ENCODE measurements around the gene TMEM129. TPM values are rescaled to one million over a fixed set of nuclear protein-coding genes. Genes with fewer than 3 reads are reported as not detected.
"Not testable (repeated sequence)": the region's sequence is repeated elsewhere in the genome, so short reads cannot be mapped to it uniquely, and the experiment has no call there.

TMEM129 gene
- total RNA-seq, 2 donors from 2014 or later, result 12.7 to 14.9 TPM

DNA sequence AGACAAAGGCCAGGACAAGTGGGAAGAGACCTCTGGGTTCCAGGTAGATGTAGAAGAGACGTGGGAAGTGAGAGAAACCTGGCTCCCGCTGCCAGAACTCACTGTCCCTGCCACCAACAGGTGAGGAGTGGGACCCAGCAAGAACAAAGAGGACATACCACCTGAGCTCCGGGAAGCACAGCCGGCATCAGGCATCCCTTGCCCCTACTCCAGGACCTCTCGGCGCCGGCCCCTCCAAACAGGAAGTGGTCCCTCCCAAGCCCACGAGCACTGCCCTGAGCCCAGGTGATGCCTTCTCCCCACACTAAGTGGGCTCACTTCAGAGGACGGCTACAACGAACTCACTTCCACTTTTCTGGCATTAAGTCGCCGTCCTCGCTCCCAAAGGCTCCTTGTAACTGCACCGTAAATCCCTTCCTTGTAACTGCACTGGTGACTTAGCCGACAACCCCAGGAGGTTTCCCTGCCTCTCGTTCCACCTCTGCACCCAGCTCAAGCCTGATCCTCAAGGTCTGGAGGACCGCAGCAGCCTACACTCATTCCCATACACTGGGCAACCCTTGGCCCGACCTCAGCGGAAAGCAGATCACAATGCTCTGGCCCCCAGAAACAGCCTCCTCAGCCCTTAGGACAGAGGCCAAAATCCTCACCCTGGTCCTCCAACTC, 45.9 kb downstream of the TMEM129 start:
- DNase-seq (ENCODE audit: low spot score in 2 of 2), result no peak
- Mint-ChIP-seq H3K27ac (no peak overlapping the region), H3K9me3 (no peaks in the 10 kb centered on the region), H3K36me3 (no peaks in the 10 kb centered on the region)
- ATAC-seq, result no peak

DNA sequence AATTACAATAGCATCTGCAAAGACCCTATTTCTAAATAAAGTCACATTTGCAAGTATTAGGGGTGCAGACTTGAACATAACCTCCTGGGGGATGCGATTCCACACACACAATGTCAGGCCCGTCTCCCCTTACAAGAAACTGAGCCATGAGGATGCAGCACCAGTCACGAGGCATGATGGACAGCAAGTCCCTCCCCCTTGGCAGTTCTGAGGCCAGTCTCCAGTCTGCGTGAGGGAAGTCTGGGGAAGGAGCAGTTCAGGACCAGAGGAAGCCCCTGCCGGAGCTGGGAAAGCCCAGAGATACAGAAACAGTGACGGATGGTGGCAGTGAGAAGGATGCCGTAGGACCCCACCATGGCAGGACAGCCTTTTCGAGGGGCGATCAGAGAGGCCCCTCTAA, 46.4 kb downstream of the TMEM129 start:
- H3K36me3 Mint-ChIP-seq, result no peaks in the 10 kb centered on the region
- H3K27ac Mint-ChIP-seq, result no peak overlapping the region
- ATAC-seq (no peak), DNase-seq (ENCODE audit: low spot score in 2 of 2) (no peak)
- H3K9me3 Mint-ChIP-seq, result no peaks in the 10 kb centered on the region

DNA sequence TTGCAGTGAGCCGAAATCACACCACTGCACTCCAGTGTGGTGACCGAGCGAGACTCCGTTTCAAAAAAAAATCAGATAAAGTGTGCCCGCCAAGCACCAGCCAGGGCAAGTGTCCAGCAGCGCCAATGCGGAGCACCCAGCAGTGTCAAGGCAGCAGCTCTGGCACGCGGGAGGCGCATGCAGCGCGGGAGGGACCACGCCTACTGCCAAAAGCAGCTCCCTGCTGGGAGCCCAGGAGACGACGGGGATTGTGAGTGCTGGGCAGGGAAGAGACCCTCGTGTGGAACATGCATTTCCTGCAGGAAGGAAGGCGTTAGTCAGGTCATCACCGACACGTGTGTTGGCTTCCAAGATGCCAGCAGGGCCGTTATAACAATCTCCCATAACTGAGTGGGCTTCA, 47.5 kb downstream of the TMEM129 start:
- no peak for ATAC-seq
- DNase-seq (ENCODE audit: low spot score in 2 of 2), result no peak
- Mint-ChIP-seq H3K36me3 (no peaks in the 10 kb centered on the region), H3K9me3 (no peaks in the 10 kb centered on the region), H3K27ac (no peak overlapping the region)

DNA sequence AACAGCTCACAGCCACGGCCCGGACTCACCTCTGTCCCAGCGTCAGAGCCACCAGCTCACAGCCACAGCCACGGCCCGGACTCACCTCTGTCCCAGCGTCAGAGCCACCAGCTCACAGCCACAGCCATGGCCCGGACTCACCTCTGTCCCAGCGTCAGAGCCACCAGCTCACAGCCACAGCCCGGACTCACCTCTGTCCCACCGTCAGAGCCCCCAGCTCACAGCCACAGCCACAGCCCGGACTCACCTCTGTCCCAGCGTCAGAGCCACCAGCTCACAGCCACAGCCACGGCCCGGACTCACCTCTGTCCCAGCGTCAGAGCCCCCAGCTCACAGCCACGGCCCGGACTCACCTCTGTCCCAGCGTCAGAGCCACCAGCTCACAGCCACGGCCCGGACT, 50.1 kb downstream of the TMEM129 start:
- DNase-seq (ENCODE audit: low spot score in 2 of 2); ATAC-seq; H3K9me3 Mint-ChIP-seq; H3K36me3 Mint-ChIP-seq: not testable (repeated sequence)
- peak overlapping the region in 1 of 2 donors; percentile 69 for H3K27ac Mint-ChIP-seq

DNA sequence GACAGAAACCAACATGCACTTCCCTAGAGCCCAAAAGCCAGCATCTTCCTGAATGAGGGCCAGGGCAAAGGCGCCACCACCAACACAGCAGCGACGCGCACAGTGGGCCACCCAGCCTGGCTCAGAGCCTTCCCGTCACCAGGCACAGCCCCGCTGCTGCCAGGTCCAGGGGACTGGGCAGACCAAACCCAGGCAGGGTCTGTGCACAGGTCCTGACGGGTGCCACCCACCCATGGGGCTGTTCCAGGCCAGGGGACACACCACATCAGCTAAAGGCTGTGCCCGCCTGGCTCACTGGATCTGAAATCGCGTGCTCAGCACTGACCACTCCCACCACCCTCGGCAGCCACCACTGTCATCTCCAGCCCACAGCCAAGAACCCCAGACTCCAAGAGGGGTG, 50.8 kb downstream of the TMEM129 start:
- Mint-ChIP-seq H3K36me3 (no peaks in the 10 kb centered on the region), H3K9me3 (no peaks in the 10 kb centered on the region), H3K27ac (no peak overlapping the region)
- ATAC-seq (no peak), DNase-seq (ENCODE audit: low spot score in 2 of 2) (no peak)

DNA sequence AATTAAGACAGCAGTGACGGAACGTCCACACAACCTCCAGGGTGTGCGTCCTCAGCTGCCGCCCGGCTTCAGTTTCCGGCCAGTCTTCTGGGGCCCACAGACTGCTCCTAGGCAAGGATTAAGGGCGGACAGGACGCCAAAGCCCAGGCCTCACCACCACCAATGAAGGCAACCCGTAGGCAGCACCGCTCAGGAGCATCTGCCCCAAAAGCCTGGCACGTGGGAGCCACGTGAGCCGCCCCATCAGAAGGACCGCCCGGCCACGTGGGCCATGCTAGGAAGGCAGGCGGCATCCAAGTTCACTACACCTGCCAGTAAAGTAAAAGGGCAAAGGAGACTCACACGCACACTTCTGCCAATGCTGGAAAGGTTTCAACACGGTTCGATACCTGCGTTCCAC, 51.3 kb downstream of the TMEM129 start:
- DNase-seq (ENCODE audit: low spot score in 2 of 2), result no peak
- no peaks in the 10 kb centered on the region for H3K9me3 Mint-ChIP-seq
- ATAC-seq, result no peak
- no peaks in the 10 kb centered on the region for H3K36me3 Mint-ChIP-seq
- H3K27ac Mint-ChIP-seq, result no peak overlapping the region

DNA sequence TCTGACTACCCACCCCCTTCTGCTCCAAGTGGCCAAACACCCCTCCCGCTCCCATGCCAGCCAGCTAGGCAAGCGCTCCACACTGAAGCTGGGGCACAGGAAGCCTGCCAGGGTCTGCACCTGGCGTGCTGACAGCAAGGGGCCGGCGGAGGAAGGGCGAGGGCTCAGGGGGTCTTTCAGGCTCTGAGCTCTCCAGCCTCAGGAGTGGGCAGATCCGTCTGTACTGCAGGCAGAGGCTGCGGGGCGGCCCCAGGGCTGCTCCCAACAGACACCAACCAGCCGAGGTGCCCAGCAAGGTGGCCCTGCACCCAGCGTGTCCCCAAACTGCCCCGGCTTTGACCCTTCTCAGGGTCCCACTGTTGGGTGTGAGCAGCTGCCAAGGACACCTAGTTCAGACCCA, 51.9 kb downstream of the TMEM129 start:
- Mint-ChIP-seq H3K36me3 (no peaks in the 10 kb centered on the region), H3K9me3 (no peaks in the 10 kb centered on the region), H3K27ac (no peak overlapping the region)
- no peak for DNase-seq (ENCODE audit: low spot score in 2 of 2)
- no peak for ATAC-seq

DNA sequence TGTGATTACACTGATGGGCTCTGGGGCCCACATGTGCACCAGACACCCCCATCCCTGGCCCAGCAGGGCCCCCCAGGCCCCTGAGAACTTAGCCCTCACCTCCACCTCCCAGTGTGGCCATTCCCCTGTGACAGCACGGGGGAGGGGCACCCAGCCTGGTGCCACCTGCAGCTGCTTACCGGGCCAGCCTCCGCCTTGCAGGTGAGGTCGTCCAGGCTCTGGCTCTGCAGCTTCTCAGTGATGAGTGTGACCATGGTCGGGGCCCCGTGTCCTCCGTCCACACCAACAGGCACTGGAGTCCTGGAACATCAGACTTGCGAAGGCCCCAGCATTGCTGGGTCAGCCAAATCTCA, 52.7 kb downstream of the TMEM129 start:
- Mint-ChIP-seq H3K27ac (no peak overlapping the region), H3K36me3 (no peaks in the 10 kb centered on the region)
- ATAC-seq, result no peak

DNA sequence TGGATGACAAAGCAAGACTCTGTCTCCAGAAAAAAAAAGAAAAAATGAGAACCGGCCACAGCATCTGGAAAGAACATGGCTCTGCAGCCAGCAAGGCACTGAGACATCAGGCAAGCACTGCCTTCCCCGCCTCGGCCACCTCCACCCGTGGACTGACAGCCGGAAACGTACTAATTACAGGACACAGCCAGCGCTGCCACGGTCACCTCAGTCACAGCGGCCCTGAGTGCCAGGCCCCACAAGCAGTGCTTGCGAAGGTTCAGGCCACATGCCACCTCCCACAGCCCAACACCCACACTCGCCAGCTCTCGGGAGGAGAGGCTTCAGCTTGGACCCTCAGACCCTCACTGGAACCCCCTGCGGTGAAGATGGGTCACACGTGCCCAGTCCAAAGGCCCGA, 53.9 kb downstream of the TMEM129 start:
- no peak overlapping the region for H3K27ac Mint-ChIP-seq

More for the DNA sequence above, 52.7 kb downstream of the TMEM129 start:
- no peaks in the 10 kb centered on the region for H3K9me3 Mint-ChIP-seq
- no peak for DNase-seq (ENCODE audit: low spot score in 2 of 2)

DNA sequence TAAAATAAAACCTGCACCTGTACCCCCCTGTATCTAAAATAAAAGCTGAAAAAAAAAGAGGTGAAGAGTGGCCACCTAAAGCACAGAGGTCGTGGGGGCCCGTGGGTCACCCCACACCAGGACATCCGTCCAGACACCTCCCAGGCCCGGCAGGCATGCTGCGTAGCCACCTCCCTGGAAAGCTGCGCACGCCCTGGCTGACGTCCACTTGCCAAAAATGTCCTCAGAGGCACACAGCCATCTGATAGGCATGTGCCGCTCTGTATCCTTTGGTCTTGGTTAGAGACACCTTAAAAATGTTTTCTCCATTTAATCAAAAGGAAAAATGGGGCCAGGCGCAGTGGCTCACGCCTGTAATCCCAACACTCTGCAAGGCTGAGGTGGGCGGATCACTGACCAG, 54.7 kb downstream of the TMEM129 start:
- Mint-ChIP-seq H3K27ac (no peak overlapping the region), H3K9me3 (no peaks in the 10 kb centered on the region), H3K36me3 (no peaks in the 10 kb centered on the region)
- DNase-seq (ENCODE audit: low spot score in 2 of 2), result no peak
- no peak for ATAC-seq

More for the DNA sequence above, 53.9 kb downstream of the TMEM129 start:
- Mint-ChIP-seq H3K36me3 (no peaks in the 10 kb centered on the region), H3K9me3 (no peaks in the 10 kb centered on the region)
- DNase-seq (ENCODE audit: low spot score in 2 of 2), result no peak
- ATAC-seq, result no peak

Other genes with a start within 250 kb of the TMEM129 start
- 1 to 10 TPM; 3.0 to 5.4 TPM for gene FAM53A, start 37.0 kb downstream of the TMEM129 start, total RNA-seq
- 100 to 1,000 TPM in 1 of 2 donors, 10 to 100 TPM in 1; 73.0 to 110 TPM for gene SLBP, start 9.0 kb downstream of the TMEM129 start, total RNA-seq
- 100 to 1,000 TPM; 195 to 295 TPM for gene TACC3, start 198 bp upstream of the TMEM129 start, total RNA-seq
- under 1 TPM in 1 of 2 donors, not detected in 1; 0.12 TPM for gene FGFR3, start 72.0 kb upstream of the TMEM129 start, total RNA-seq
- 10 to 100 TPM; 28.3 to 45.2 TPM for gene LETM1, start 134.8 kb upstream of the TMEM129 start, total RNA-seq
- gene NSD2, start 150.1 kb upstream of the TMEM129 start, total RNA-seq, result 100 to 1,000 TPM; 233 to 254 TPM

Measured in activated naive CD4-positive, alpha-beta T cell treated with anti-CD3 and anti-CD28 coated beads, Interleukin-2, amount 50 U/mL, for 72 hours (primary cell).